Colon (tissue), 2 donors: ENCODE data around the gene MFAP5.
"Not testable (repeated sequence)": the region's sequence is repeated elsewhere in the genome, so short reads cannot be mapped to it uniquely, and the experiment has no call there.

Source experiments
- FAIRE-seq: peaks from 2 replicates; lab custom pipeline; 2012; peaks lifted over from hg19 to GRCh38; lab: Jason Lieb, UNC
- donor health status: control.
- donor health status: control.

MFAP5 gene

DNA sequence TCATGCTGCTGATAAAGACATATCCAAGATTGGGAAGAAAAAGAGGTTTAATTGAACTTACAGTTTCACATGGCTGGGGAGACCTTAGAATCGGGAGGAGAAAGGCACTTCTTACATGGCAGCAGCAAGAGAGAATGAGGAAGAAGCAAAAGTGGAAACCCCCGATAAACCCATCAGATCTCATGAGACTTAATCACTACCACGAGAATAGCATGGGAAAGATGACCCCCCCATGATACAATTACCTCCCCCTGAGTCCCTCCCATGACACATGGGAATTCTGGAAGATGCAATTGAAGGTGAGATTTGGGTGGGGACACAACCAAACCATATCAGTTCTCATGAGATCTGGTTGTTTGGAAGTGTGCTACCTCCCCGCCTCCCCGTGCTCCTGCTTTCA is 9.8 kb upstream of the MFAP5 start:
- FAIRE-seq, result no peak

DNA sequence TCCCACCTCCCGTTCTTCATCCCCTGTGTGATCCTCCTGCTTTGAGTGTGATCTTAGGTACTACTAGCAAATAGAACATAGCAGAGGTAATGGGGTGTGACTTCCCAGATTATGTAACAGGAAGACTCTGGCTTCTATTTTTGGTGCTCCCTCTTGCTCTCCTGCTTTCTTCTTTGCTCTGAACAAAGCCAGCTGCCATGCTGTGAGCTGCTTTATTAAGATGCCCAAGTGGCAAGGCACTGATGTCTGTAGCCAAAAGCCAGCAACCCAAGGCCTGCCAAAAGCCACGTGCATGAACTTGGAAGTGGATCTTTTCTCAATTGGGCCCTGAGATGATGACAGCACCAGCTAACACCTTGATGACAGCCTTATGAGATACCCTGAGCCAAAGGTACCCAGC is 5.8 kb upstream of the MFAP5 start:
- no peak for FAIRE-seq

- FAIRE-seq, result no peak
These were observed 4.6 kb upstream of the MFAP5 start for GRCh38 chr12:8667270-8667669.

- no peak for FAIRE-seq
These were observed 3.1 kb upstream of the MFAP5 start for GRCh38 chr12:8665759-8666158.

DNA sequence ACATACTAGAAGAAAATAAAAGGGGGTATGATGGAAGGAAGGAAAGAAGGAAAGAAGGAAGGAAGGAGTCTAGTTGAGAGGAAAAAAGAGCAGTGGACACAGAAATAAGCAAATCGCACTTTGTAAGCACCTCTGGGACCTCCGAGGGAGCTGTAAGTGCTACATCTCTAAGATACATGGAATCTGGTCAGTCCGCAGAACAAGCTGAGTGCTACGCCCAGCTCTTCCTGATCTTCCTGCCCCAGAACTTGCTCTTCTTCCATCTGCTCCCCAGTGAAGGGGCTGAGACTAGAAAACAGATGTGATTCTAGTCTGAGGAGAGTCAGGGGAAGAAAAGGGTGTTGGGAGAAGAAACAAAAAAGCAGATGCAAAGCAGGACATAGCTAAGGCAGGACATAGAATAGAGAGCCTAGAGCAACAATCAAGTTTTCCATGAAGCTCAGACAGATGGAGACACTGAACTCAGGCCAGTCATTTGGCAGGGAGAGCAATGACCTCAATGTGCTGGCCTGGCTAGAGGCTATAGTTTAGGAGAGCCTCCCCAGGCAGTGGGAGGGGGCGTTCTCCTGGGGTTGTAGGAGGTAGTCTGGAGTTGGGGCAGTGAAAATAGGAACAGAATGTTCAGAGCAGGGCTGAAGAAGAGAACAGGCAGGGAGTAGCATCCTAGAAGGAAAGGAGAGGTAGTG is 1.7 kb upstream of the MFAP5 start:
- no peak for FAIRE-seq

DNA sequence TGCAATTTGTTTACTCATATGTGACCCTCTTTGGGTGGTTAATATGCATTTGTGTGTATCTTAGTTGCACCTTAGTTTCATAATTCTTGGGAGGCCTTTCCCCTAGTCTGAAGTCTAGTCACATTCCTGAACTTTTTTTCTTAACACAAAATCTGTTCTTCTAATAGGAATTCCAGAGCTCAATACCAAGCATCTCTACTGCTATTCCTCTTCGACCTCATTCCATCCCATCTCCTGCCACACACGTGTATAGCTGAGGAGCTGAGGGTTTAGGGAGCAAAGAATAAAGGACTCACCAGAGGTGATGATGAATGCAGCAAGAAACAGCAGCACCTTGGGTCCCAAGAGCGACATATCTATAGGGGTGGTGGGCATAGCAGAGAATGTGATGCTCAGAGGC is 875 bp downstream of the MFAP5 start:
- FAIRE-seq, result no peak

DNA sequence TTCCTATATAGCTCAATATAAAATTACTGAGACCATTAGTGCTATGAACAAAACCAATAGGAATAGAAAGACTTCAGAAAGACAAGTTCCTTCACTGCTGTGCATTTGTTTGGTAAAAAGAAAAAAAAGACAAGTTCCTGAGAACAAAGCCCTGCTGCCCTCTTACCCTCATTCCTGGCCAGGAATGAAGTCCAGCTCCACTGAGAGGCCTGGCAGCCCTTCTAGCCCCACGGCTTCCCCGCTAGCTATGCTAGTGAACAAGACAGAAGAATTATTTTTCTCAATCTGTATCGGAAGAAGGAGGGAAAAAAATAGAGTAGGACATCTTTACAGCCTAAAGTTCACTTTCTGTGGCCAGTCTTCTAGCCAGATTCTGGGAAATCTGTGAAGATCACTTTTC is 1.6 kb downstream of the MFAP5 start:
- no peak for FAIRE-seq

GRCh38 chr12:8658346-8658745 is 4.3 kb downstream of the MFAP5 start:
- no peak for FAIRE-seq

DNA sequence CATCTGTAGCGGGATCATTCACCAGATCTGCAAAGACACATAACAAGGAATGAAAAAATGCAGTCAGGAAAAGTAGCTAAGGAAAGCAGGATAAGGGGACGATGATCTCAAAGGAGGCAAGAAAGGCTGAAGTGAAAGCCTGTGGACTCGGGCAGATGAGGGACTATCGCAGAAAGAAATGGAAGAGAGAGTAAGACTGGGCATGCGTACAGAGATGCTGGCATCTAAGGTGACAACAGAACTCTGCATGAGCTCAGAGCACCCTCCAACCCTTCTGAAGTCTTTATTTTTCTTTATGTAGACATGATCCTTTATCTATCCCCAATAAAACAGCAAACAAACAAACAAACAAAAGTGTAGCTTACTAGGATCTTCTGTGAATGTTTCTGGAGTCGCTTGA is 7.2 kb downstream of the MFAP5 start:
- no peak for FAIRE-seq

DNA sequence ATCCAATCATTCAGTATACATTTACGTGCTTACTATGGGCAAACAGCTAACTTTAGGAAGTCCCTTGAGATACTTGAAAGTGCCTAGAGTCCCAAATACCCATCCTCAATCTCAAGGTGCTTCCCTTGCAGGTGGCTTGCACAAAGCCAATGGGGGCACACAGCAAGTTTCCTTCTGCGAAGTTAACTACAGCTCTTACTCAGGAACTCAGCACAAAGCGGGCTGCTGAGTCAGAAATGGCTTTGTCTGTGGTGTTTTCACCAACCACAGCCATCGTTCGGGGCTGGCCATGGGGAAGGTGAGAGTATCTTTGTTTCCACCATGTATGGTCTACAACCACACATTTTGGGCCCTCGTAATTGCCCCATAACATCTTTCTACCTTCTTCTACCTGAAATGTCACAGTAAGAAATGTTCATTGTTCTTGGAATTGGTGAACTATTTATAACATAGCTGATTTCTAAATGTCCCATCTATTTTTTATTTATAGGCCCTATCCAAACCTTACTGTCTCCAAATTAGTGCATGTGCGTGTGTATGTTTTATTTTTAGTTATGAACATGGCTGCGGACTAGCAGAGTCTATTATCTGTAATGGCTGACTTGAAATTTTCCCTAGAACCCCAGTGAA is 13.9 kb downstream of the MFAP5 start:
- FAIRE-seq, result no peak

- no peak for FAIRE-seq
These were observed 14.7 kb downstream of the MFAP5 start for GRCh38 chr12:8647968-8648367.

DNA sequence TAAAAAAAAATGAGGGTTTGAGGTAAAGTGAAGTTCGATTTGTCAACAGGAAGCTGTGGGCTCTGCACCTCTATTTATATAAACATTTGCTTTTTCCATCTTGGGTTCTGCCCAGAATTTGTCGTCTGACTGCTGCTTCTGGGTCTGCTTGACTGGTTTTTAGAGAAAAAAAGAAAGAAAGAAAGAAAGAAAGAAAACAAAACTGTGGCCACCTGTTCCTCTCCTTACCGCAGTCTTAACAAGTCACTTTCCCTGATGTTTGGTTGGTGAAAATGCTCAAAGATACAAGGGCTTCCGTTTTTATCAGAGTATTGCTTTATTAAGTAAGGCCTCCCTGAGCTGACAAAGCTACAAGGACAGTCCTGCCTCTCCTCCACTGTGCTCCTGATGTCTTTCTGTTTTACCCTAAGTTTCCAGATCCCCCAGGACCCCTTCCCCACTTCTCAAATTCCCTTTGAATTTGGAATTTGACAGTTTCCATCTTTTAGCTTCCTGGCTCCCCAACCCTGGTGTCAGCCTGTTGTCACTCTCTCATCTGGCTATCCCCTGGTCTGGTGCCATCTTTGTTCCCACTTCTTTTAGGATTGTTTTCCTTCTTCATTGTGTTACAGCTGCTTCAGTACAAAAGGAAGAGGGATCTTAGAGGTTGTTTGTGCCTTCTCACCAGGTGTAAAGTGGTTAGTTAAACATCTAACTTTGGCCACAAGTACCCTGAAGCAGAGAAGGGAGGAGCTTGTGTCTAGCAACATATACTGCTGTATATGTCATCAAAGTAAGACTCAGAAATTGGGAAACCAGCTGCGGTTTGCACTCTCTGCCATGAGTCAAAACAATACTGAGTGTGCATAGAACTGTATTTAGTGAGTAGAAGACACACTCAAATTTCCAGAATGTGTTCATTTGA is 18.0 kb downstream of the MFAP5 start:
- FAIRE-seq, result no peak

DNA sequence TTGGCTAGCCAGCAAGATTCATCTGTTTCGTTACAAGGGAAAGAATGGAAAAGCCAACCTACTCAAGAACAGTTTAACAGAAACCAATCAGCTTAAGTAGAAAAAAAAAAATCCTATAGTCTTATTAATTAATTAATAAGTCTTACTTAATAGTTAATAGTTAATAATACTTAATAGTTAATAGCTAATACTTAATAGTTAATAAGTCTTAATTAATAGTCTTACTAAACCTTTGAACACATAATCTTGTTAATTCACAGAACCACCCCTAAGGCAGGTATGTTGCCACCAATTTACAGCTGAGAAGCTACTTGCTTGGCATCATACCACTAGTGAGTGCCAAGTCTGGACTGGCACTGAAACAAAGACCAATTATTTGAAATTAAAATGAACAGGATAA is 19.9 kb downstream of the MFAP5 start:
- FAIRE-seq, result no peak

GRCh38 chr12:8639936-8640335 is 22.7 kb downstream of the MFAP5 start:
- FAIRE-seq, result no peak

DNA sequence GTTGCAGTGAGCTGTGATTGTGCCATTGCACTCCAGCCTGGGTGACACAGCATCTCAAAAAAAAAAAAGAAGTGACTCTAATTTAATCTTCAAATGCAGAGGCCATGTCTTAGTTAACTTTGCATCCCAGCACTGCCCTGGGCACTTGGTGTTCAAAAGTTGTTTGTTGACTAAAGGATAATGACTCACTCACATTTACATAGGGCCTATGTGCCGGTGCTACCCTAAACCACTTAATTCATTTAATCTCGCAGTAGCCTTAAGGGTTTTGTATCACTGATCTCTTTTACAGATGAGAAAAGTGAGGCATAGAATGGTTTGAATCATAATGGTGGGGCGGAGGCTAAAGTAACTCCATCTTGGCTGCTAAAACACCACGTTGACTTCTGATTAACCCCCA is 23.7 kb downstream of the MFAP5 start:
- FAIRE-seq, result no peak

GRCh38 chr12:8637666-8638065 is 25.0 kb downstream of the MFAP5 start:
- FAIRE-seq, result no peak

GRCh38 chr12:8637244-8637643 is 25.4 kb downstream of the MFAP5 start:
- FAIRE-seq, result no peak

GRCh38 chr12:8636581-8636980 is 26.0 kb downstream of the MFAP5 start:
- no peak for FAIRE-seq

GRCh38 chr12:8636007-8636346 is 26.6 kb downstream of the MFAP5 start:
- FAIRE-seq, result not testable (repeated sequence)

DNA sequence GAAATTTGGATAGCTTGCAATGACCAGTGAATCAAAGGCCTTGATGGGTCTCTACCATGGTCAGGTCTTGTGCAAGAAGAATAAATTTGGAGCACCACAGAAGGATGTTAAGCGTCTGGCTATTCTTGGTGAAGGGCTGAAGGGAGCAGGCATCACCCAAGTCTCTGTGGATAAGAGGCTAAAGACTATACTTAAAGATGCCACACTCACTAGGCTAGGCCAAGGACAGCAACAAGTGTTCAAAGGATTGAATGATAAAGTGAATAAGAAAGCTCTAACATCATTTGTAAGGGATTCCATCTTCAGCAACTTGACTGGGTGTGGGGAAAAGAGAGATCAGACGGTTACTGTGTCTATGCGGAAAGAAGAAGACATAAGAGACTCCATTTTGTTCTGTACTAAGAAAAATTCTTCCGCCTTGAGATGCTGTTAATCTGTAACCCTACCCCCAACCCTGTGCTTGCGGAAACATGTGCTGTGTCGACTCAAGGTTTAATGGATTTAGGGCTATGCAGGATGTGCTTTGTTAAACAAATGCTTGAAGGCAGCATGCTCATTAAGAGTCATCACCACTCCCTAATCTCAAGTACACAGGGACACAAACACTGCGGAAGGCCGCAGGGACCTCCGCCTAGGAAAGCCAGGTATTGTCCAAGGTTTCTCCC is 27.2 kb downstream of the MFAP5 start:
- FAIRE-seq, result not testable (repeated sequence)

GRCh38 chr12:8630131-8630530 is 32.5 kb downstream of the MFAP5 start:
- FAIRE-seq, result no peak

DNA sequence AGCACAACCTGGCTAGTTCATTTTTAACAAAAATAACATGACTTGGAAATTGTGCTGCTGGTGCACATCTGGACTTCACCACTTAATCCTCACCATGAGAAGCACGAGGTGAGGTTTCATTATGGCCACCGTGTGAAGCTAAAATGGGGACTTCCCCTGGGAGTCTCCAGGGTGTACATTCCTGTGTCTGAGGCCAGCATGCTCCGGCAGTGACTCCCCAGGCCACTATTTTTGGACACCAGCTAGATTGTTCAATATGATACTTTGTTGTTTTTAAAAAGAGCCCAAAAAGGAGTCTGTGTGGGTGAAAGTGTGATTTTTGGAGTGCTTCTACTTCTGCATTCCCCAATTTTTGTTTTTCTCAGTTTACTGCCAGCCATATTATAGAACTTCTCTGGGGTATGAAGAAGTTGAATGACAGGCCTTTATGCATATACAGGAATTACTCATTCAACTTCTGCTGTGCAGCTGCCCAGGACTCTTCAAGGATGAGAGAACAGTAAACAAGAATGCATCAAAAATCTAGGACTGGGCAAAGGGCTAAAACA is 33.1 kb downstream of the MFAP5 start:
- FAIRE-seq, result no peak
